ENCODE data around the gene ITPRID1.

- TF ChIP-seq ZNF8 (CRISPR knock-in tag; IDR thresholded peaks at IDR 0.05) (no peak), PPARA (CRISPR knock-in tag; IDR thresholded peaks at IDR 0.05; ENCODE audit: borderline replicate concordance) (no peak), ARNTL (CRISPR knock-in tag; IDR thresholded peaks at IDR 0.05; ENCODE audit: borderline replicate concordance, low read depth) (no peak), BACH2 (CRISPR knock-in tag; IDR thresholded peaks at IDR 0.05; ENCODE audit: borderline replicate concordance) (no peak), RARB (CRISPR knock-in tag; IDR thresholded peaks at IDR 0.05) (no peak), CSRNP3 (CRISPR knock-in tag; IDR thresholded peaks at IDR 0.05) (no peak), TCF4 (CRISPR knock-in tag; IDR thresholded peaks at IDR 0.05; ENCODE audit: borderline replicate concordance) (no peak), CREB5 (CRISPR knock-in tag; IDR thresholded peaks at IDR 0.05; ENCODE audit: low read depth) (no peak), PATZ1 (CRISPR knock-in tag; IDR thresholded peaks at IDR 0.05; ENCODE audit: borderline replicate concordance) (no peak), ZFP30 (CRISPR knock-in tag; IDR thresholded peaks at IDR 0.05) (no peak), ZFP3 (CRISPR knock-in tag; IDR thresholded peaks at IDR 0.05) (no peak), POU6F1 (CRISPR knock-in tag; IDR thresholded peaks at IDR 0.05; ENCODE audit: borderline replicate concordance, low read depth) (no peak), ZNF70 (CRISPR knock-in tag; IDR thresholded peaks at IDR 0.05) (no peak), TSHZ2 (CRISPR knock-in tag; IDR thresholded peaks at IDR 0.05) (no peak)
Measured at GRCh38 chr7:31595390-31595789, 81.5 kb downstream of the ITPRID1 start.
